ENCODE data around the gene MYLK3.

MYLK3 gene

DNA sequence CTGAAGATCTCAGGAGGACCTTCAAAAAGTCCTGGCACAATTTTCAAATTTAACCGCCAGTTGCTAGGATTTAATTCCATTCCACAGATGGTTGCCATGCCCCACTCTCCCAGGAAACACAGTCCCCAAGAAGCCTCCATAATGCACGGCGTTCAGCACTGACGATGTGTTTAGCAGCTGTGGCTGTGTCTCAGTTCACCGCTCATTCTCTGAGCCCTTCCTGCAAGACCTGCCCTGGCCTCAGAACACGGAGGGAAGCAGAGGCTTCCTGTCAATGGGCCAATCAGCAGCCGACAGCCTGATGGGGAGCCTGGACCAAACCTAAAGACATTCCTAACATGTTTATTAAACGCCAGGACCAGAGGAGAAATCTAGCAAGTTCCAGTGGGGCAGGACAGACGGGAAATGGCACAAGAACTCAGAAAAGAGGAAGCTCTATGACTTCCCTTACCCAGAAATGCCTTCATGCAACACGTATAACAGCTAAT, 4.9 kb downstream of the MYLK3 start:
- TF ChIP-seq GATA2 (IDR thresholded peaks at IDR 0.05; ENCODE audit: low read depth, low read length) (no peak), GATA3 (IDR thresholded peaks at IDR 0.05; ENCODE audit: low read depth, low read length) (no peak)

DNA sequence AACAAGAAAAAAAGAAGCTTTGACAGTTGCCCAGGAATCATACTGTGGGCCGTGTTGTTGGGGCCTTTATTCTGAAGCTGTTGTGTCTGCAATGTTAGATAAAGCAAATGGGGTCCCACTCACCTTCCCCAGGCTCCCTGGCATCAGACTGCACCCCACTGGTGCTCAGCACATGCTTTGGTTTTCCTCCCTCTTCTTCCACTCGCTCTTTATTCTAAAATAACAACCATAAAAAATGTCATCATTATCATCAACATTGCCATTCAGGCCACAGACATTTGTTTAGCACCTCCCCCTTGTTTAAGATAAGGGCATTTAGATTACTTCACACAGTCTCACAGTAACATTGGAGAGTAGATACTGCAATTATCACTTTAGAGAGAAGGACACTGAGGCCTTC, 8.2 kb downstream of the MYLK3 start:
- TF ChIP-seq GATA2 (IDR thresholded peaks at IDR 0.05; ENCODE audit: low read depth, low read length) (no peak), GATA3 (IDR thresholded peaks at IDR 0.05; ENCODE audit: low read depth, low read length) (no peak)

DNA sequence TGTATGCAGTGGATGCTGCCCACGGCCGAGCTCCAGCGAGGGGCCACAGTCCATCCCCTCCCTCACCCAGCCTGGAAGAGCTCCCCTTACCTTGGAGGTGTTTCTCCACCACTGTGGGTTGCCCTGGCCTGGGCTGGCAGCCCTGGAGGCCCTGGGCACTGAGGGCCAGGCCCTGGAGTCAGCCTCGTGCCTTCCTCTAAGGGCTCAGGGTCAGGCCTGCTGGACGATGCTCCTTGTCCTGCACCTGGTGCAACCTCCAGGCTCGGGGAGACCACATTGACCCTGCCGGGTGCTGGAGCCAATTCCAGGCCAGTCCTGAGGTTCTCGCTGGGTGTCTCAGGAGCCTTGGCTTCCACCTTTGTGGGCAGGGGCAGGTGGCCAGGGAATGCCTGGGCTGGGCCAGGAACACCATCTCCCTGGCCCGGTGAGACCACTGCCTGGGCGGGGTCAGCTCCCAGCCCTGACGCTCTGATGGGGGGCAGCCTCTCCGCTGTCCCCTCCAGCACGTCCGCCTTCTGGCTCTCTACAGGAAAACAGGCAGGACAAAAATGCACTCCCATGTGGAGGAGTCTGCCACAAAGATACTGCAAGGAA, 10.4 kb downstream of the MYLK3 start:
- TF ChIP-seq GATA2 (IDR thresholded peaks at IDR 0.05; ENCODE audit: low read depth, low read length) (no peak), GATA3 (IDR thresholded peaks at IDR 0.05; ENCODE audit: low read depth, low read length) (no peak)

DNA sequence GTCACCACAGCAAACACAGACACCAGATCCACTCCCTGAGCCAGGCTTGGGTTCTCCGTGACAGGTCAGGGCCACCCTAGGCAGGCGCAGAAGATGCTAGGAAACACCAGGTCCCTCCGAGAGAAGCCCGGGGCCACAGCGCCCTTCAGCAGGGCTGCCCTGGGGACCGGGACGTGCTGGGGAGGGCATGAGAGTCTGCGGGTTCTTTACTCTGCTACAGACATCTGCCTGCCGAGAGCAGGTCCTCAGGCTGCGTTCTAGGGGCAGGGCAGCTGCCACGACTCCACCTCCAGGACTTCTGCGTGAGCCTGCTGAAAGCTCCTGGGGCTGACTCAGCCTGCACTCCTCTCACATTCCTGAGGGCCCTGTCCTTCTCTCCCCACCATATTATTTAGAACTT, 11.4 kb downstream of the MYLK3 start:
- TF ChIP-seq GATA3 (IDR thresholded peaks at IDR 0.05; ENCODE audit: low read depth, low read length) = no peak
- TF ChIP-seq GATA2 (IDR thresholded peaks at IDR 0.05; ENCODE audit: low read depth, low read length) = no peak

DNA sequence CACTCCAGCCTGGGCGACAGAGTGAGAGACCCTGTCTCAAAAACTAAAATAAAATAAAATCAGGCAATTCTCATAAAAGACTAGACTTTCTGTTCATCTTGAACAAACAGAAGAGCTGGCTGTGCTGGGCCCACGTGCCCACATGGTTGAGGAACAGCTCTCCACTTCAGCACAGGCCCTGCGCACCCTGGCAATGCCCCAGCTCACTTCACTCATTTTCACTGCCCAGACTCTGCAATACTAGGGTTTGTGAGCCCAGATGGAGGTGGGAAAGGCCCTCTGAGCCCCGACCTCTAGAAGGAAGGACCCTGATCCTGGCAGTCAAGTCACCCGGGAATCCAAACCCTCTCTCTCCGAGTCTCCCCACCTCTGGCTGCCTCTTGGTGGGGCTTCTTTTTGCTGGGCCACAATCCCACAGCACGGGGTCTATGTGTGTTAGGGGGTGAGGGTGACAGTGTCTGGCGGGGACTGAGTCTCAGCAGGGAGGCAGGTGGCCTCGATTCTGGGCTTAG, 14.8 kb downstream of the MYLK3 start:
- TF ChIP-seq GATA3 (IDR thresholded peaks at IDR 0.05; ENCODE audit: low read depth, low read length) = no peak

DNA sequence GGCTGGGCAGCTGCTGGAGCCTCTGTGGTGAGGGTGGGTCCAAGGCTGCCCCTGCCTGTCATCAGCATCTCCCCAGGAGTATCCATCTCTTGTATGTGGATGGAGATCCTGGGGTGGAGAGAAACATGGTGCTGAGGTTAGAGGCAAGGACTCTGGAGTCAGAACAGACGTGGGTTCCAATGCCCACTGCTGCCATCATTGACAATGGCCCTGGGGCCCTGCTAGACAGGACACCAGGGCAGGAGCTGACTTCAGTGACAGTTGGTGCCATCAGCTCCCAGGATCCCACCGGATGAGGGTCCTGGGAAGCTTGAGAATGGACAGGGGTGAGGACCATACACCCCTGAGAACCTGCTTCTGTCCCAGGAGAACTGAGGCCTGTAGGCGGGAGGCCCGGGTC, 15.6 kb downstream of the MYLK3 start:
- TF ChIP-seq GATA3 (IDR thresholded peaks at IDR 0.05; ENCODE audit: low read depth, low read length) (no peak), GATA2 (IDR thresholded peaks at IDR 0.05; ENCODE audit: low read depth, low read length) (no peak)

DNA sequence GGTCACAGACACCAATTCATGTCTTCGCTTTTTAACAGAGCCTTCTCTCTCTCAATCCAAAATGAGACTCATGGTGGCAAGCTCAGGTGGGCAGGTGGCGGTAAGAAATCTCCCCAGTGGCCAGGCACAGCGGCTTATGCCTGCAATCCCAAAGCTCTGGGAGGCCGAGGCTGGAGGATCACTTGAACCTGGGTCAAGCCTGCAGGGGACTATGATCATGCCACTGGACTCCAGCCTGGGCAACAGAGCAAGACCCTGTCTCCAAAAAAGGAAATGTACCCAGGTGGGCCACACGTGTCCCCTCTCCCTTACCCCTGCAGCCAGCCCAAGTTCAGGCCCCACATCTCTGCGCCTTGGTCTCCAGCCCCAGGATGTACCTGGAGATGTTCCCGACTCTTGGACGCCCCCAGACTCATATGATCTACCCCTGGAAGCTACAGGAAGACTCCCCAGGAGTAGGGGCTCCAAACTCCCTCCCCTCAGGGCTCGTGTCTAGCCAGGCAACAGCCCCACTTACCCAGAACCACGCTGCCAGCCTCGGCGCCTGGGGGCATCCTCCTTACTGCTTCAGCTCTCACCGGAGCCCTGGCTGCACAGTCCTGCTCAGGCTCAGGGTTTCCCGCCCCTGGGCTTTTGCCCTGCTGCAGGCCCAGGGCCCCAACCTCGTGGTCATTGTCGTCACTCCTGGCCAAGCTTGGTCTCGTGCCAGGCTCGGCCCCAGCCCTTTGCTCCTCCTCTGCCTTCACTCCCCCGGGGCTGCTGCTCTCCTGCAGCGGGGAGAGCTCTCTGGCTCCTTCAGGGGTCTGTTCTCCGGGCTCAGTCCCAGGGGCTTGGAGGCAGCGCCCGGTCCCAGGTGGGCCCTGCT, 16.2 kb downstream of the MYLK3 start:
- TF ChIP-seq GATA2 (IDR thresholded peaks at IDR 0.05; ENCODE audit: low read depth, low read length) (no peak), GATA3 (IDR thresholded peaks at IDR 0.05; ENCODE audit: low read depth, low read length) (no peak)

DNA sequence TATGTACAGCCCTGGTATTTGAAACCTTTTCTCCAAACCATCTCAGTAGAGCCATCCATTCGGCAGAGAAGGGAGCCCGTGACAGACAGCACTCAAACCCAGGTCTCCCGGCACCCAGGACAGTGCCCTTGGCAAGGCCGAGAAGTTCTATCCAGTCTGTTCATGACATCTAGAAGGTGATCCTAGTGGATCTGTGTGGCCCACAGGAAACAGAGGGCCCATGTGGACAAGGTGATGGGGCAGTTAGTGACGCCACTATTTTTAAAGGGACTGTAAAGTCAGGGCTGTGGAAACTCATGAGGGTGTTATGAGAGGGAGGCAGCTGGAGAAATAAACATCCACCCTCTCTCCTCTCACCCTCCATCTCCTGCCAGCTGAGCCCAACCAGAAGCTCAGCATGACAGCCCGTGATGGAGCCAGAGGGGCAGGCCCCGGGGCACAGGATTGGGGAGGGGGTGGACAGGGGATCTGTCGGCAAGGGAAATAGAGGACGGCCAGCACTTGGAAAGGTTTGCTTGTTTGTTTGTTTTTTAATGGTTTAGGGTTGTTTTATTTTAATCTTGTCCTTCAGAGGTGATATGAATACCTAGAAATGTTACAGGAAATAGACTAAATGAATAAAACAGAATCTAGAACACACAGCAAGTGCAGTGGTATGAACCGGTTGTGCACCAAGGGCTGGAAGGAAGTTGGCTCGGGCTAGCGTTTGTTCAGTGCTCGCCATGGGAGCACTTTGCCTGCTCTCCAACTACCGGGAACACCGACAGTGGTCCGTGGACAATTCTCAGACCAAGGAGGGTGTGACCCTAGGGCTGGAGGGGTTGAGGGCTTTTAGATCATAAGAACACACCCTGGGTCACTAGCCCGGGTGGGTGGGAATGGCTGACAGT, 17.1 kb downstream of the MYLK3 start:
- no peak for TF ChIP-seq GATA3 (IDR thresholded peaks at IDR 0.05; ENCODE audit: low read depth, low read length)
- TF ChIP-seq GATA2 (IDR thresholded peaks at IDR 0.05; ENCODE audit: low read depth, low read length) = no peak

DNA sequence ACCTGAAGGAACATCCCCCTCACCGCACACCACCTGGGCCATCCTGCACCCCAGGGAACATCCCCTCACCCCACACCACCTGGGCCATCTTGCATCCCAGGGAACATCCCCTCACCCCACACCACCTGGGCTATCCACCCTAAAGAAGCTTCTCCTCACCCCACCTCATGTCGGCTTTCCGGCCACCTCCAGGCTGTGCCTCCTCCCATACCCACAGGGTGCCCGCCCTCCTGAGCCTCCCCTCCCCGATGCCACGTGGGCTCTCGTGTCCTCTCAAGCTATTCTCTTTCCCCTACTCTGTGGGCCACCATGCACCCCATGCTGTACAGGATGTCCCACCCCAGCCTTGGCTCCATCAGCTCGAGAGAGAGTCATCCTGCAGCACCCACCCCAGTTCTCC, 18.0 kb downstream of the MYLK3 start:
- TF ChIP-seq GATA3 (IDR thresholded peaks at IDR 0.05; ENCODE audit: low read depth, low read length) (no peak), GATA2 (IDR thresholded peaks at IDR 0.05; ENCODE audit: low read depth, low read length) (no peak)

DNA sequence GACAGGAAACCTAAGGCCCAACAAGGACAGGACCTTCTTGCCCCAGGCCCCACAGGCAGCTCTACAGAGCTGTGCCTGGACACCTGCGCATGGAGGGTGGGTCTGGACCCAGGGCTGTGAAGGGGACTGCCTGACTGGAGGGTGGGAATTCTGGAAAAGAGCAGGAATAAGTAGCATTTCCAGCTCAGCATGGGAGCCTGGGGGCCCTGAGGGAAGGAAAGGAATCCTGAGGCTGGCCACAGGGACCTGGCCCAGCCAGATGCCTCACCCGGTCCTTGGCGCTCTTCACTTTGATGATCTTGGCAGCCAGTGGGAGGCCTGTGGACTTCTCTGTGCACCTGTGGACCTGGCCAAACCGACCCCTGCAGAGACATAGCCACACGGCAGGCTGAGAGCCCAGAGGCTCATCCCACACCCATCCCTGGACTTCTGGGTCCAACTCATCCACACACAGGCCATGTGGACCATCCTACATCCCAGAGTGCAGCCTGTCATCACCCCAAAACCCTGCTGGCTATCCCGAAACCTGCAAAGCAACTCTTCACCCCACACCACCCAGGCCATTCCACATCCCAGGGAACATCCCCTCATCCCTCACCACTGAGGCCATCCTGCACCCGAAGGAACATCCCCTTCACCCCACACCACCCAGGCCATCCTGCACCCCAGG, 18.7 kb downstream of the MYLK3 start:
- TF ChIP-seq GATA2 (IDR thresholded peaks at IDR 0.05; ENCODE audit: low read depth, low read length) = no peak
- no peak for TF ChIP-seq GATA3 (IDR thresholded peaks at IDR 0.05; ENCODE audit: low read depth, low read length)

DNA sequence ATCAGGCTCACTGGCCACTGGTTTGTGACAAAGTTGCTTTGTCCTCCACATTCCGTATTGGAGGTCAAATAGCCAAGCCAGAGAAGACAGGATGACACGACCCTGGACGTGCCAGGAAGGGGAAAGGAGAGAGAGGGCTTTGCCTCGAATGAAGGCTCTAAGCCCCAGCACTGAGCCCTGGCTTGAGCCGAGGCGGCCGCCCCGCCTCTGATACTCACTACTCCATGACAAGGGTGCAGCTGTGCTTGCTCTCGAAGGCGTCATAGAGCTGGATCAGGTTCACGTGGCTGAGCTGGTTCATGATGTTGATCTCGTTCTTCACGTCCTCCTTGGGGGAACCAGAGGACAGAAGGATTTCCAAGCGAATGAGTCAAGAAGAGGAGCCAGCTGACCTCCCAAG, 19.3 kb downstream of the MYLK3 start:
- TF ChIP-seq GATA3 (IDR thresholded peaks at IDR 0.05; ENCODE audit: low read depth, low read length) (no peak), GATA2 (IDR thresholded peaks at IDR 0.05; ENCODE audit: low read depth, low read length) (no peak)

DNA sequence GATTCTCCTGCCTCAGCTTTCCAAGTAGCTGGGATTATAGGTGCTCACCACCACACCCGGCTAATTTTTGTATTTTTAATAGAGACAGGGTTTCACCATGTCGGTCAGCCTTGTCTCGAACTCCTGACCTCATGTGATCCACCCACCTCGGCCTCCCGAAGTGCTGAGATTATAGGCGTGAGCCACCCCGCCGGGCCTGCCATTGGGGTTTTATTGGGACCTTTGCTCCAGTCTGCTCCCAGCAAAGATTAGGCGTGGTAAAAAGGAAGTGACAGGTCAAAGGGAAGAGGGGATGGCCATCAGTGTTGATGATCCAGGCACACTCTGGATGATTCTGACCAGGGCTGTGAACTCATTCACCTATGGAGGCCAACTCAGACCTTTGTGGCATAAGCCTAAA, 20.5 kb downstream of the MYLK3 start:
- TF ChIP-seq GATA3 (IDR thresholded peaks at IDR 0.05; ENCODE audit: low read depth, low read length) (no peak), GATA2 (IDR thresholded peaks at IDR 0.05; ENCODE audit: low read depth, low read length) (no peak)

DNA sequence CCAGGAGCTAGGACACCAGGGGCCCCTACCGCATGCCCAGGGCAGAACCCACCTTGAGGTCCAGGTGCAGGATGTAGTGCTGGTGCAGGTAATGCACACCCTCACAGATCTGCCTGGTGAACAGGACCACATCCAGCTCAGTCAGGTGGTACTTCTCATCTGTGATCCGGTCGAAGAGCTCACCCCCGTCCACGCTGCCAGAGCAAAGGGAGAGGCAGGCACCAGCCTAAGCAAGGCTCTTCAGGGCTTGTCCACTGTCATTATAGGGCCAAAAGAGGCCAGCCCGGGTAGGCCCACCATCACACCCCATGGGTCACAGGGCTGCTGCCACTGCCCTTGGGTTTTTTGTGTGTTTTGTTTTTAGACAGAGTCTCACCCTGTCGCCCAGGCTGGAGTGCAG, 21.0 kb downstream of the MYLK3 start:
- no peak for TF ChIP-seq GATA3 (IDR thresholded peaks at IDR 0.05; ENCODE audit: low read depth, low read length)
- TF ChIP-seq GATA2 (IDR thresholded peaks at IDR 0.05; ENCODE audit: low read depth, low read length) = no peak

DNA sequence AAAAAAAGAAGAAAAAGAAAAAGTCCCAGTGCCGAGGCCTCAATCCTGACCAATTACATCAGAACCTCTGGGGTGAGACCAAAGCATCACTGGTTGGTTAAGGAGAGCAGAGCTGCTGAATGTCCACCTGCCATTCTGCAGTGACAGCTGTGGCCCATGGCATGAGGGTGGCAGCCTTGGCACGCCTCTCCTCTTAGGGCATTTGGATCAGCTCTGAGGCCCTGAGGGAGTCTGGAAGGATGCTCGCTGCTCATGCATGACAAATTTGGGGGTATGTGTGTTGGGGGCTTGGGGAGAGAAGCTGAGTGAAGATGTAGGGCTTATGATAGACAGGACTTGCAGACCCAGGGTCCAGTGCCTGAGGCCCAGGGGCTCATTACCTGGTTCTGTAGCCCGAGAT, 26.3 kb downstream of the MYLK3 start:
- TF ChIP-seq GATA2 (IDR thresholded peaks at IDR 0.05; ENCODE audit: low read depth, low read length) = no peak
- TF ChIP-seq GATA3 (IDR thresholded peaks at IDR 0.05; ENCODE audit: low read depth, low read length) = no peak
